Pulmonary artery endothelial cell (primary cell): ENCODE measurements around the gene DLX5. TPM values are rescaled to one million over a fixed set of nuclear protein-coding genes. Genes with fewer than 3 reads are reported as not detected.

Experiments used
- DNase-seq: peaks from one replicate; pipeline ENCODE4 v3.0.0-alpha.2; 2011; ENCODE audit warnings: low read depth, low spot score
- total RNA-seq: library from RNA; depleted of rRNA; stranded (reverse); fragments of >200 nt; gene quantifications from 2 replicates; pipeline ENCODE4 v1.2.3, GENCODE V29; 2014

The DLX5 gene
- total RNA-seq, 1 donor from 2014 or later, result not detected

- no peak for DNase-seq
Observed at GRCh38 chr7:97018791-97019531, 5.7 kb downstream of the DLX5 start.

GRCh38 chr7:97018126-97018601 lies 6.5 kb downstream of the DLX5 start:
- no peak for DNase-seq

GRCh38 chr7:97017192-97018125 lies 7.2 kb downstream of the DLX5 start:
- no peak for DNase-seq

GRCh38 chr7:97016381-97017191 lies 8.0 kb downstream of the DLX5 start:
- no peak for DNase-seq

- no peak for DNase-seq
Observed at GRCh38 chr7:97015756-97016380, 8.8 kb downstream of the DLX5 start.

GRCh38 chr7:97015279-97015678 lies 9.4 kb downstream of the DLX5 start:
- DNase-seq, result no peak

- no peak for DNase-seq
Observed at GRCh38 chr7:97014145-97014750, 10.4 kb downstream of the DLX5 start.

- DNase-seq, result no peak
Observed at GRCh38 chr7:97013845-97014134, 10.8 kb downstream of the DLX5 start.

- no peak for DNase-seq
Observed at GRCh38 chr7:97013134-97013844, 11.3 kb downstream of the DLX5 start.

GRCh38 chr7:97012365-97013133 lies 12.1 kb downstream of the DLX5 start:
- no peak for DNase-seq

GRCh38 chr7:97011536-97012364 lies 12.9 kb downstream of the DLX5 start:
- no peak for DNase-seq

- DNase-seq, result no peak
Observed at GRCh38 chr7:97011104-97011503, 13.5 kb downstream of the DLX5 start.

- no peak for DNase-seq
Observed at GRCh38 chr7:97009753-97010732, 14.6 kb downstream of the DLX5 start.

GRCh38 chr7:97008275-97008917 lies 16.2 kb downstream of the DLX5 start:
- no peak for DNase-seq

GRCh38 chr7:97007583-97007861 lies 17.1 kb downstream of the DLX5 start:
- no peak for DNase-seq

GRCh38 chr7:97006816-97007582 lies 17.6 kb downstream of the DLX5 start:
- no peak for DNase-seq
